ENCODE measurements around the gene ABCA7.
A peak's percentile ranks its signal among the peaks of the same experiment; 100 is the strongest.

Gene ABCA7

DNA sequence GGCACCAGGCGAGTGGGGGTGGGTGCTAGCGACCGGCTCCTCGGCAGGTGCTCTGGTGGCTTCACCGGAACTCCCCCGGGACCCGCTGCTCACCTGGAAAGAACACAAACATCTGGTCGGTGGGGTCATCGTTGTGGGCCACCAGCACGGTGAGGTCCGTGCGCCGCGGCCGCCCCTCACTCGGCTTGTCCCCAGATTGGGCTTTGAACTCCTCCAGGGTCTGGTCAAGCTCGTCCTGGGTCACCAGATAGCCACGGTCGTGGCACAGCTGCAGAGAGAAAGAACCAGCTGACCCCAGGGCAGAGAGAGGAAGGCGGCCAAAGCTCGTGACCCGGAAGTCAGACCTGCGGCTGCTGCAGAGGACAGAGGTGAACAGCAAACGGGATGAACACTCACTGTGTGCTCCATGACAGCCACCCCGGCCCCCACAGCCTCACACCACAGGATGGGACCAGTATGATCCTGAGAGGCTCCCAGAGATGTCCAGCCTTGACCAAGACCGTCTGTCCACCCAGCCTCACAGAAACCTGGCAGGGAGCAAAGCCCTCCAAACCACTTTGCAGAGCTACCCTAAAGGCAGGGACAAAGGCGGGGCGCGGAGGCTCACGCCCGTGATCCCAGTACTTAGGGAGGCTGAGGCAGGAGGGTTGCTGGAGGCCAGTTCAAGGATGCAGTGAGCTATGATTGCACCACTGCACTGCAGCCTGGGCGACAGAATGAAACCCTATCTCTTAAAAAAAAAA lies 54.1 kb downstream of the ABCA7 start:
- H3K4me3 ChIP-seq (ENCODE audit: low read length), result peak overlapping the region; percentile 90
- H3K27ac ChIP-seq (ENCODE audit: low read depth, low read length), result no peak overlapping the region

DNA sequence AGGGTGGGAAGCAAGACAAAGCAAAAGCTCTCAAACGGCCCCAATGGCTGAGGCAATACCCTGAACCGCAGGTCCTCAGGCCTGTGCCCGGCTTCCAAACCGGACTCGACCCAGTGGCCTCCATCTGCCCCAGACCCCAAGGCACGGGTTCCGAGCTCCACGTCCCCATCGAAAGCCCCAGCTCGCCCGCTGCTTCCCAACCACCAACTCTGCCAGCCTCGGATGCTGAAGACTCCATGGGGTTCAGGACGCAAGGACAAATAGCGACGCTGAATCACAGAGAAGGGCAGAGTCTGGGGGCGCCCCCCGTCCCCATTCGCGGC lies 54.7 kb downstream of the ABCA7 start:
- Histone ChIP-seq H3K27me3 (ENCODE audit: control insufficient read depth, insufficient read depth, low read length) (no peaks in the 10 kb centered on the region), H3K4me3 (ENCODE audit: low read length) (peak overlapping the region; percentile 90), H3K4me1 (ENCODE audit: control insufficient read depth, insufficient read depth, low read length) (peaks cover 6% of the 10 kb centered on the region), H3K9ac (ENCODE audit: low read length) (peak overlapping the region; percentile 75), H3K36me3 (ENCODE audit: control insufficient read depth, insufficient read depth, low read length) (peaks cover 7% of the 10 kb centered on the region), H3K27ac (ENCODE audit: low read depth, low read length) (peak overlapping the region; percentile 25)

More for the DNA sequence above, 54.1 kb downstream of the ABCA7 start:
- H3K9ac ChIP-seq (ENCODE audit: low read length), result no peak overlapping the region
- H3K36me3 ChIP-seq (ENCODE audit: control insufficient read depth, insufficient read depth, low read length), result peaks cover 7% of the 10 kb centered on the region
- peaks cover 6% of the 10 kb centered on the region for H3K4me1 ChIP-seq (ENCODE audit: control insufficient read depth, insufficient read depth, low read length)
- no peaks in the 10 kb centered on the region for H3K27me3 ChIP-seq (ENCODE audit: control insufficient read depth, insufficient read depth, low read length)

DNA sequence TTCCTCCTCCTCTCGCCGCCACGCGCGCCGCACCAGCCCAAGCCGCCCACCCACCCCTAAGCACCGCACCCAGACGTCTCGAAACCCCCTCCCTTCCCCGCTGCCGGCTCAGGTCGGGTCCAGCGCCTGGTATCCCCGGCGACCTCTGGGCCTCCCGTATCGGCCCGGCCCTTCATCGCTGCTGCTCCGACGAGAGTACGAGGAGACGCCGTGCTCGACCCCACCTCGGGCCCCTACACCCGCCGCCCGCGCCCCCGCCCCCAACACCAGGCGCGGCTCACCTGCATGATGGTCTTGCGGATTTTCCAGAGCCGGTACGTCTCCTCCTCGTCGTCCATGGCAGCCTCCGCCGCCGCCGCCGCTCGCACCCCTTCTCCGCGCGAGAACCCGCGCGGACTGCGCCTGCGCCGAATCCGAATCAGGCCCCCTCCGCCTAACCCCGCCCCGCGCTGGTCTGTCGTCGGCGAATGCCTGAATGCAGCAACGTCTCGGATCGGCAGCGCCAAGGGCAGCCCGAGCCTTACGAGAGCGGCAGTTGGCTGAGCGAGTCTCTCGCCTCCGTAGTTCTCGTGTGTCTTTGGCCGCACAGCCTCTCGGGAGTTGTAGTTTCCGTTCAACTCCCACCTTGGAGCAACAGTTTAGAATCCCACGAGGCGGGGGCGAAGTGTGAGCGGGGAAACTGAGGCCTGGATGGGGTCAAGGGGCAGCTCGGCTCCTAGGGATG lies 55.2 kb downstream of the ABCA7 start, which contains the start of gene POLR2E:
POLR2E (minus strand) TSS at position 398 of the 724 bp plus-strand sequence; CDS start at position 338, 60 bp downstream.
- Histone ChIP-seq H3K27me3 (ENCODE audit: control insufficient read depth, insufficient read depth, low read length) (no peaks in the 10 kb centered on the region), H3K36me3 (ENCODE audit: control insufficient read depth, insufficient read depth, low read length) (peaks cover 7% of the 10 kb centered on the region), H3K27ac (ENCODE audit: low read depth, low read length) (peak within 1 kb of the TSS; percentile 25), H3K9ac (ENCODE audit: low read length) (peak within 1 kb of the TSS; percentile 75), H3K4me1 (ENCODE audit: control insufficient read depth, insufficient read depth, low read length) (peaks cover 6% of the 10 kb centered on the region), H3K4me3 (ENCODE audit: low read length) (peak within 1 kb of the TSS; percentile 90)

GRCh38 chr19:1097810-1098176 lies 57.9 kb downstream of the ABCA7 start:
- Histone ChIP-seq H3K4me3 (ENCODE audit: low read length) (no peak overlapping the region), H3K9ac (ENCODE audit: low read length) (no peak overlapping the region), H3K36me3 (ENCODE audit: control insufficient read depth, insufficient read depth, low read length) (no peaks in the 10 kb centered on the region), H3K27ac (ENCODE audit: low read depth, low read length) (no peak overlapping the region), H3K27me3 (ENCODE audit: control insufficient read depth, insufficient read depth, low read length) (no peaks in the 10 kb centered on the region), H3K4me1 (ENCODE audit: control insufficient read depth, insufficient read depth, low read length) (peaks cover 12% of the 10 kb centered on the region)

DNA sequence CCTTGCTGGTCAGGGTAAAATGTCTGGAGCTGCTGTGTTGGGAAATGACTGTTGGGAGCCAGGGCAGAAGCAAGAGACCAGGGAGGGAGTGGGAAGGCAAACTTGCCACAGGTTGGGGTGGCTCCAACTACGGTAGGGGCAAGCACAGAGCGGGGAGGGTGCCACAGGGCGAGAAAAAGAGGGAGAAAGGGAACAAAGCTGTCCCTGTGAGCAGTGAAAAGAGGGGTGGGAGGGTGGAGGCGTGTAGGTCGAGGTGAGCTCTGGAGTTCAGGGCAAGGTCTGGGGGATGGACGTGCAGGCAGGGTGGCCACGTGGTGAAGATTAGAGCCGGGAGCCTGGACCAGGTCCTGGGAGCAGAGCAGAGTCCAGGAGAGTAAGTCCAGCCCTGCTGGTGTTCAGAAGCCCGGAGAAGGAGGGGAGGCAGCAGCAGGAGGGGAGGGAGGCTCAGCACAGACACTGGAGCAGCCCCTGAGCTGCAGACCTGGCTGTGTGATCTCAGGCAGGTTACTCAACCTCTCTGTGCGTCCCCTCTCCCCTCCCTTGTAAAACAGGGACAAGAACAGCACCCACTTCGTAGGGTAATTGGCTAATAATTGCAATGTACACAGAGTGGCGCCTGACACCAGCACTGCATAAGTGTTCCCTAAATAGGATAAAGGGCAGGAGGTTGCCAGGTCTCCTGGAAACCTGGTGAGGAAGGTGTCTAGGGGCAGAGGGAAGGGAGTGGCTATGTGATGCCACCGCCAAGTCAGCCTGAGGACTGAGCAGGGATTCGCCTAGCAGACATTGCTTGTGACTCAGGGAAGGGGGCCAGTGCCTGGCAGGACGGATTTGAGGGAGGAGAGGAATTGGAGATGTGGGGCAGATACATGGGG lies 58.5 kb downstream of the ABCA7 start:
- Histone ChIP-seq H3K27me3 (ENCODE audit: control insufficient read depth, insufficient read depth, low read length) (no peaks in the 10 kb centered on the region), H3K4me3 (ENCODE audit: low read length) (no peak overlapping the region), H3K36me3 (ENCODE audit: control insufficient read depth, insufficient read depth, low read length) (no peaks in the 10 kb centered on the region), H3K4me1 (ENCODE audit: control insufficient read depth, insufficient read depth, low read length) (peaks cover 17% of the 10 kb centered on the region), H3K27ac (ENCODE audit: low read depth, low read length) (no peak overlapping the region), H3K9ac (ENCODE audit: low read length) (no peak overlapping the region)

DNA sequence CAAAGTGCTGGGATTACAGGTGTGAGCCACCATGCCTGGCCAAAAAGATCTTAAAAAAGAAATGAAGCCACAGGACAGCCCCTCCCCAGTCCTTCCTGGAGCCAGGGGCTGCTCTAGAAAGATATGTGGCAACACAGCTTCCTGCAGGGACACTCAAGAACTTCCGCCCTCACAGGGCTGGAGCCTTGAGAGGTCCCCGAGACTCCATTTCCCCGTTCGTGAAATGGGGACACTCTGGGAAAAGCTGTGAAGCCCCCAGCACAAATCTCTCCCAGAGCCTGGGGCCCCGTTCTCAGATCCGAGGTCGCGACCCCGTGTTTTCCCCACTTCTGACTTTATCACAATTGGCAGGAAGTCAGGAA lies 61.4 kb downstream of the ABCA7 start:
- peak overlapping the region; percentile 42 for H3K27ac ChIP-seq (ENCODE audit: low read depth, low read length)
- H3K9ac ChIP-seq (ENCODE audit: low read length), result no peak overlapping the region
- peak overlapping the region; percentile 8 for H3K4me3 ChIP-seq (ENCODE audit: low read length)
- H3K4me1 ChIP-seq (ENCODE audit: control insufficient read depth, insufficient read depth, low read length), result peaks cover 15% of the 10 kb centered on the region
- H3K27me3 ChIP-seq (ENCODE audit: control insufficient read depth, insufficient read depth, low read length), result no peaks in the 10 kb centered on the region
- H3K36me3 ChIP-seq (ENCODE audit: control insufficient read depth, insufficient read depth, low read length), result peaks cover 3% of the 10 kb centered on the region

GRCh38 chr19:1102407-1103131 lies 62.7 kb downstream of the ABCA7 start:
- Histone ChIP-seq H3K27ac (ENCODE audit: low read depth, low read length) (peak overlapping the region; percentile 73), H3K9ac (ENCODE audit: low read length) (no peak overlapping the region), H3K4me1 (ENCODE audit: control insufficient read depth, insufficient read depth, low read length) (peaks cover 15% of the 10 kb centered on the region), H3K27me3 (ENCODE audit: control insufficient read depth, insufficient read depth, low read length) (no peaks in the 10 kb centered on the region), H3K4me3 (ENCODE audit: low read length) (no peak overlapping the region), H3K36me3 (ENCODE audit: control insufficient read depth, insufficient read depth, low read length) (peaks cover 9% of the 10 kb centered on the region)

GRCh38 chr19:1103132-1103707 lies 63.3 kb downstream of the ABCA7 start:
- H3K4me3 ChIP-seq (ENCODE audit: low read length), result peak overlapping the region; percentile 59
- peaks cover 9% of the 10 kb centered on the region for H3K36me3 ChIP-seq (ENCODE audit: control insufficient read depth, insufficient read depth, low read length)
- H3K27me3 ChIP-seq (ENCODE audit: control insufficient read depth, insufficient read depth, low read length), result no peaks in the 10 kb centered on the region
- peak overlapping the region; percentile 82 for H3K27ac ChIP-seq (ENCODE audit: low read depth, low read length)
- H3K9ac ChIP-seq (ENCODE audit: low read length), result no peak overlapping the region
- peaks cover 15% of the 10 kb centered on the region for H3K4me1 ChIP-seq (ENCODE audit: control insufficient read depth, insufficient read depth, low read length)

- peak within 1 kb of the TSS; percentile 86 for H3K4me3 ChIP-seq (ENCODE audit: low read length)
- peak within 1 kb of the TSS; percentile 68 for H3K9ac ChIP-seq (ENCODE audit: low read length)
- no peaks in the 10 kb centered on the region for H3K27me3 ChIP-seq (ENCODE audit: control insufficient read depth, insufficient read depth, low read length)
- H3K4me1 ChIP-seq (ENCODE audit: control insufficient read depth, insufficient read depth, low read length), result peaks cover 15% of the 10 kb centered on the region
- peak within 1 kb of the TSS; percentile 98 for H3K27ac ChIP-seq (ENCODE audit: low read depth, low read length)
- H3K36me3 ChIP-seq (ENCODE audit: control insufficient read depth, insufficient read depth, low read length), result peaks cover 9% of the 10 kb centered on the region
These were observed 63.9 kb downstream of the ABCA7 start, which contains the start of gene GPX4 for GRCh38 chr19:1103708-1104310. TSS of gene GPX4 (plus strand) at chr19:1103994. CDS start at chr19:1104044, 50 bp downstream.

- peaks cover 15% of the 10 kb centered on the region for H3K4me1 ChIP-seq (ENCODE audit: control insufficient read depth, insufficient read depth, low read length)
These were observed 64.6 kb downstream of the ABCA7 start for GRCh38 chr19:1104311-1105007.

More at GRCh38 chr19:1104311-1105007, 64.6 kb downstream of the ABCA7 start:
- Histone ChIP-seq H3K27ac (ENCODE audit: low read depth, low read length) (peak overlapping the region; percentile 98), H3K9ac (ENCODE audit: low read length) (peak overlapping the region; percentile 68), H3K4me3 (ENCODE audit: low read length) (peak overlapping the region; percentile 86), H3K36me3 (ENCODE audit: control insufficient read depth, insufficient read depth, low read length) (peaks cover 12% of the 10 kb centered on the region), H3K27me3 (ENCODE audit: control insufficient read depth, insufficient read depth, low read length) (no peaks in the 10 kb centered on the region)
